MM.1S (cell line): ENCODE results near the gene FYCO1.

Experiments
- EZH2 ChIP-seq: fragments of 300-600 bp; sonication (generic); optimal IDR thresholded peaks from 2 replicates; pipeline ENCODE3; 2017; ENCODE audit warnings: low read depth, mild to moderate bottlenecking, antibody characterized with exemption, low read length, mixed read lengths
- EZH2phosphoT487 ChIP-seq: fragments of 300-600 bp; sonication (generic); IDR thresholded peaks from 2 replicates; pipeline ENCODE4 v1.6.1; 2018; ENCODE audit warnings: antibody characterized with exemption, low read length
- TF ChIP-seq, protein P1 (sequence below): fragments of 300-600 bp; sonication (generic); IDR thresholded peaks from 2 replicates; pipeline ENCODE4 v1.5.1; 2016; ENCODE audit warnings: antibody characterized with exemption, low read length, mixed read lengths

- TF ChIP-seq, protein P1, sequence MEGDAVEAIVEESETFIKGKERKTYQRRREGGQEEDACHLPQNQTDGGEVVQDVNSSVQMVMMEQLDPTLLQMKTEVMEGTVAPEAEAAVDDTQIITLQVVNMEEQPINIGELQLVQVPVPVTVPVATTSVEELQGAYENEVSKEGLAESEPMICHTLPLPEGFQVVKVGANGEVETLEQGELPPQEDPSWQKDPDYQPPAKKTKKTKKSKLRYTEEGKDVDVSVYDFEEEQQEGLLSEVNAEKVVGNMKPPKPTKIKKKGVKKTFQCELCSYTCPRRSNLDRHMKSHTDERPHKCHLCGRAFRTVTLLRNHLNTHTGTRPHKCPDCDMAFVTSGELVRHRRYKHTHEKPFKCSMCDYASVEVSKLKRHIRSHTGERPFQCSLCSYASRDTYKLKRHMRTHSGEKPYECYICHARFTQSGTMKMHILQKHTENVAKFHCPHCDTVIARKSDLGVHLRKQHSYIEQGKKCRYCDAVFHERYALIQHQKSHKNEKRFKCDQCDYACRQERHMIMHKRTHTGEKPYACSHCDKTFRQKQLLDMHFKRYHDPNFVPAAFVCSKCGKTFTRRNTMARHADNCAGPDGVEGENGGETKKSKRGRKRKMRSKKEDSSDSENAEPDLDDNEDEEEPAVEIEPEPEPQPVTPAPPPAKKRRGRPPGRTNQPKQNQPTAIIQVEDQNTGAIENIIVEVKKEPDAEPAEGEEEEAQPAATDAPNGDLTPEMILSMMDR = no peak
- TF ChIP-seq EZH2 (no peak), EZH2phosphoT487 (no peak)
These were observed 41.3 kb downstream of the FYCO1 start for GRCh38 chr3:45954306-45954705.
